ENCODE data around the gene YPEL1.

DNA sequence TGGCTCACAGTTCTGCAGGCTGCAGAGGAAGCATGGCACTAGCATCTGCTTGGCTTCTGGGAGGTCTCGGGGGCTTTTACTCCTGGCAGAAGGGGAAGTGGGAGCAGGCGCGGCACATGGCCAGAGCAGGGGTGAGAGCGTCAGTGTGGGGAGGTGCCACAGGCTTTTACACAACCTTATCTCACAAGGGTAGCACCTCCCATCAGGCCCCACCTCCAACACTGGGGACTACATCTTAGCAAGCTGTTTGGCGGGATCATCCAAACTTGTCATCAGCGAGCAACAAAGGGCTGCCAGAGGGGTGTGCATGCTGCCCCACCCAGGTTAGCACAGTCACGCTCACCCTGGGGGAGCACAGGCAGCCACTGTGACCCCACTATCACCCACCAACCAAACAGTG is 18.9 kb upstream of the YPEL1 start:
- TF ChIP-seq SUZ12 (IDR thresholded peaks at IDR 0.05; ENCODE audit: low read length) (no peak), SP1 (IDR thresholded peaks at IDR 0.05; ENCODE audit: low read depth, low read length) (no peak), POLR2AphosphoS5 (IDR thresholded peaks at IDR 0.05; ENCODE audit: low read depth, low read length) (no peak), JUND (IDR thresholded peaks at IDR 0.05; ENCODE audit: low read length) (no peak), SP4 (IDR thresholded peaks at IDR 0.05; ENCODE audit: low read length) (no peak)

All from H1 (cell line).